ENCODE results near the gene PCNX4.

Gene PCNX4

DNA sequence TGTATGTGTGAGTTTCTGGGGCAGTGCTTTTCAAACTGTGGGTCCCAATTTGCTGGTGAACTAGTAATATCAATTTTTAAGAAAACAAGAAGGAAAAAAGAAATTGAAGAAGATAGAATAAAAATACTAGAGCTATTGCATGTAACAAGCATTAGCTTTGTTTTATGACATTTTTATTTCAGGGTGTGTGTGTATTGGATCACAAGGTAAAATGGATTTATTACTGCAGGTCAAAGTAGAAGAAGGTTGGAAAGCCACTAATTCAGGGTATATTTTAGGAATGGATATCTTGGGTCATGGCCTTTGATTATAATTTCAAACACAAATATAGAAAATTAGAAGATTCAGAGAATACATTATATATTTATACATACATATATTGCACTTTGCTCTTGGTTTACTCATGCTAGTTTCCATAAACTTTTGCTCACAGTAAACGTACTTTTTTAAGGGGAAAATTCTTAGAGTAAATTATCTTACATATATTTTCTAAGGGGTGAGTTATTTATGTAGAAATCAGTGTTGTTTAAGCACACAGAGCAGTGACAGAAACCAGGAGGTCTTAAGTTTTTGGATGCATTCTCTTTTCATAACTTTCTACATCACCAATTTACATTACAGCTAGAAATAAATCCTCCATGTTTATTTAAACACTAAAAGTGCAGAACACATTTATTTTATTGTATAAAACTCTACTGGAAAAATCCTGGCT, 122.8 kb downstream of the PCNX4 start:
- Mint-ChIP-seq H3K27me3 (peaks cover 14 to 19% of the 10 kb centered on the region in 2 donors), H3K4me3 (no peak overlapping the region), H3K36me3 (no peaks in the 10 kb centered on the region), H3K4me1 (peaks cover 4 to 5% of the 10 kb centered on the region in 2 donors), H3K9me3 (peaks cover 0 to 3% of the 10 kb centered on the region in 2 donors), H3K27ac (no peak overlapping the region)
- DNase-seq (no peak), ATAC-seq (replicated peaks) (no peak)

DNA sequence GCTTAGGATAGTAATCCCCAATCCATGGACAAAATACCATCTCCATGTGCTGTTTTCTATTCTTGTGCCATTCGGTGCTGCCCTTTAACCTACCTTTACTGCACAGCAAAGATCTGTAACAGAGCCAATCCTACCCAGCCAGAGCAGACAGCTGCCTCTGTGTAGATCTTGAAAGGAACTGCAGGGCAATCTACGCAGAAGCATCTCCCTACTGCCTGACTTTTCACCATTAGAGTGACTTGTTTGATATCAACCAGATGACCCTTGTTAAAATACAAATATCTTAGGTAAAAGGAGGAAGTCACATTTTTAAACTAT, 123.4 kb downstream of the PCNX4 start:
- Mint-ChIP-seq H3K36me3 (no peaks in the 10 kb centered on the region), H3K9me3 (peaks cover 0 to 1% of the 10 kb centered on the region in 2 donors), H3K27ac (no peak overlapping the region), H3K27me3 (peaks cover 11 to 17% of the 10 kb centered on the region in 2 donors), H3K4me3 (no peak overlapping the region), H3K4me1 (peaks cover 4 to 5% of the 10 kb centered on the region in 2 donors)
- no peak for ATAC-seq (replicated peaks)
- DNase-seq = no peak

- Mint-ChIP-seq H3K27me3 (peaks cover 8 to 10% of the 10 kb centered on the region in 2 donors), H3K36me3 (no peaks in the 10 kb centered on the region)
- no peak for ATAC-seq (replicated peaks)
Measured at GRCh38 chr14:60215520-60216420, 124.0 kb downstream of the PCNX4 start.

GRCh38 chr14:60217713-60218112, 126.0 kb downstream of the PCNX4 start:
- H3K36me3 Mint-ChIP-seq = no peaks in the 10 kb centered on the region
- H3K27ac Mint-ChIP-seq = no peak overlapping the region
- H3K4me1 Mint-ChIP-seq = peaks cover under 1 to 4% of the 10 kb centered on the region in 2 donors
- DNase-seq (no peak), ATAC-seq (replicated peaks) (no peak)
- peaks cover 3 to 5% of the 10 kb centered on the region in 2 donors for H3K27me3 Mint-ChIP-seq
- H3K9me3 Mint-ChIP-seq = no peaks in the 10 kb centered on the region
- H3K4me3 Mint-ChIP-seq = no peak overlapping the region

More at GRCh38 chr14:60215520-60216420, 124.0 kb downstream of the PCNX4 start:
- Mint-ChIP-seq H3K4me1 (peaks cover 4 to 7% of the 10 kb centered on the region in 2 donors), H3K9me3 (no peaks in the 10 kb centered on the region), H3K27ac (no peak overlapping the region), H3K4me3 (no peak overlapping the region)
- no peak for DNase-seq
